HepG2 (cell line): Measurements from ENCODE around the gene TCTA. TPM values are rescaled to one million over a fixed set of nuclear protein-coding genes. Genes with fewer than 3 reads are reported as not detected.

Experiments used
- DNMT1 ChIP-seq: sonication (generic); formaldehyde crosslinking; IDR thresholded peaks from 2 replicates; pipeline ENCODE4 v1.5.1; 2020; ENCODE audit warnings: mild to moderate bottlenecking, missing genetic modification reagents
- FOXM1 ChIP-seq: sonication (generic); formaldehyde crosslinking; IDR thresholded peaks from 2 replicates; pipeline ENCODE4 v1.5.0; 2020; ENCODE audit warnings: missing genetic modification reagents
- GATAD1 ChIP-seq: IDR thresholded peaks from 2 replicates; pipeline ENCODE4 v1.6.1; 2016; ENCODE audit warnings: missing genetic modification reagents, missing compliant biosample characterization
- GZF1 ChIP-seq: sonication (generic); formaldehyde crosslinking; IDR thresholded peaks from 2 replicates; pipeline ENCODE4 v1.5.1; 2020; ENCODE audit warnings: mild to moderate bottlenecking, missing genetic modification reagents
- HNF4G ChIP-seq, 2 experiments: sonication (generic) in 1 of 2; formaldehyde crosslinking in 1 of 2; IDR thresholded peaks; 2 replicates each; pipeline versions ENCODE4 v1.4.0 to v1.6.1; 2011 to 2020; ENCODE audit warnings: borderline replicate concordance in 2 of 2, low read depth in 2 of 2, mild to moderate bottlenecking in 2 of 2, low read length in 1 of 2, missing genetic modification reagents in 1 of 2, moderate library complexity in 1 of 2
- HOXA9 ChIP-seq: sonication (generic); formaldehyde crosslinking; IDR thresholded peaks from 2 replicates; pipeline ENCODE4 v1.8.1; 2022; ENCODE audit warnings: missing genetic modification reagents, mild to moderate bottlenecking, moderate library complexity, borderline replicate concordance
- IKZF4 ChIP-seq: sonication (generic); formaldehyde crosslinking; IDR thresholded peaks from 2 replicates; pipeline ENCODE4 v1.5.1; 2020; ENCODE audit warnings: borderline replicate concordance, mild to moderate bottlenecking, low read depth, missing genetic modification reagents; ENCODE audit errors: not compliant biosample characterization
- JARID2 ChIP-seq: sonication (generic); formaldehyde crosslinking; IDR thresholded peaks from 2 replicates; pipeline ENCODE4 v1.8.1; 2023; ENCODE audit warnings: missing genetic modification reagents, inconsistent platforms; ENCODE audit not compliant: insufficient replicate concordance
- MYNN ChIP-seq: sonication (generic); formaldehyde crosslinking; IDR thresholded peaks from 2 replicates; pipeline ENCODE4 v1.4.0; 2020; ENCODE audit warnings: mild to moderate bottlenecking, low read depth, missing genetic modification reagents
- NFYB ChIP-seq: sonication (generic); formaldehyde crosslinking; IDR thresholded peaks from 2 replicates; pipeline ENCODE4 v1.4.0; 2020; ENCODE audit warnings: missing genetic modification reagents
- NPAS2 ChIP-seq: sonication (generic); formaldehyde crosslinking; IDR thresholded peaks from 2 replicates; pipeline ENCODE4 v1.8.0; 2022; ENCODE audit warnings: mild to moderate bottlenecking, missing genetic modification reagents, borderline replicate concordance
- RFXANK ChIP-seq: IDR thresholded peaks from 2 replicates; pipeline ENCODE4 v1.6.1; 2016
- SMYD3 ChIP-seq: sonication (generic); formaldehyde crosslinking; IDR thresholded peaks from 2 replicates; pipeline ENCODE4 v1.8.1; 2023; ENCODE audit warnings: mild to moderate bottlenecking, missing genetic modification reagents
- TAF15 ChIP-seq: fragments of 200-400 bp; formaldehyde crosslinking; IDR thresholded peaks from one replicate; pipeline ENCODE4 v1.6.1; 2018; ENCODE audit warnings: mild to moderate bottlenecking, low read depth, low read length; ENCODE audit not compliant: poor library complexity, severe bottlenecking
- ZBTB33 ChIP-seq: sonication (generic); formaldehyde crosslinking; IDR thresholded peaks from 2 replicates; pipeline ENCODE4 v1.4.0; 2020; ENCODE audit warnings: missing genetic modification reagents
- ZBTB7B ChIP-seq: sonication (generic); formaldehyde crosslinking; IDR thresholded peaks from 2 replicates; pipeline ENCODE4 v1.4.0; 2020; ENCODE audit warnings: missing genetic modification reagents
- ZNF329 ChIP-seq: sonication (generic); formaldehyde crosslinking; IDR thresholded peaks from 2 replicates; pipeline ENCODE4 v1.9.0; 2021; ENCODE audit warnings: low read depth, mild to moderate bottlenecking, missing genetic modification reagents
- ZNF503 ChIP-seq: sonication (generic); formaldehyde crosslinking; IDR thresholded peaks from 2 replicates; pipeline ENCODE4 v1.4.0; 2020; ENCODE audit warnings: missing genetic modification reagents
- ZNF552 ChIP-seq: sonication (generic); formaldehyde crosslinking; IDR thresholded peaks from 2 replicates; pipeline ENCODE4 v1.9.0; 2022; ENCODE audit warnings: missing genetic modification reagents, mild to moderate bottlenecking, borderline replicate concordance
- ZSCAN5A ChIP-seq: sonication (generic); formaldehyde crosslinking; IDR thresholded peaks from 2 replicates; pipeline ENCODE4 v1.8.0; 2022; ENCODE audit warnings: mild to moderate bottlenecking, missing genetic modification reagents, borderline replicate concordance
- polyA plus RNA-seq, 8 experiments: library from polyadenylated mRNA; depleted of rRNA in 3 of 8; stranded (reverse) in 7 of 8; unstranded in 1 of 8; fragments of >200 nt; fragmentation: Illumina TruSeq in 4 of 8; extraction: Trizol in 4 of 8; gene quantifications; 2 replicates each; pipeline versions ENCODE4 v1.2.1 to v1.2.3, GENCODE V29; 2011 to 2016; ENCODE audit warnings: low read depth in 4 of 8, missing spikeins in 1 of 8, mixed read lengths in 1 of 8; ENCODE audit not compliant: insufficient read depth in 1 of 8
- total RNA-seq, 5 experiments: library from RNA; depleted of rRNA; stranded (reverse); fragments of >200 nt; fragmentation: Illumina TruSeq; extraction: Trizol; gene quantifications; 2 replicates each; pipeline ENCODE4 v1.2.3, GENCODE V29; 2016; ENCODE audit warnings: low read depth in 1 of 5
- TF ChIP-seq, protein P1 (sequence below): sonication (generic); formaldehyde crosslinking; IDR thresholded peaks from 2 replicates; pipeline ENCODE4 v1.4.0; 2020; ENCODE audit warnings: missing genetic modification reagents

TCTA gene
- total and polyA plus RNA-seq, 2 of the 13 experiments (the other 11 are each of a cell fraction or from before 2014, with no cell fraction given), result 8.3 to 13.2 TPM

GRCh38 chr3:49411968-49412631 is at the start of gene TCTA, which contains the start of gene RHOA (continued):
- no peak for TF ChIP-seq DNMT1 (CRISPR knock-in tag)
- TF ChIP-seq SMYD3, result peak; percentile 90
- TF ChIP-seq MYNN (CRISPR knock-in tag), result 0 out of 2 replicates have a peak, but pooled peaks have one; percentile 90
- peak; percentile 82 for TF ChIP-seq NFYB (CRISPR knock-in tag)
- TF ChIP-seq ZBTB7B, result peak; percentile 51; the same call in 1 of the 2 replicates
- TF ChIP-seq GATAD1 (CRISPR knock-in tag), result peak; percentile 76
- TF ChIP-seq ZNF552 (CRISPR knock-in tag), result peak; percentile 65; the same call in 1 of the 2 replicates
- TF ChIP-seq, protein P1, sequence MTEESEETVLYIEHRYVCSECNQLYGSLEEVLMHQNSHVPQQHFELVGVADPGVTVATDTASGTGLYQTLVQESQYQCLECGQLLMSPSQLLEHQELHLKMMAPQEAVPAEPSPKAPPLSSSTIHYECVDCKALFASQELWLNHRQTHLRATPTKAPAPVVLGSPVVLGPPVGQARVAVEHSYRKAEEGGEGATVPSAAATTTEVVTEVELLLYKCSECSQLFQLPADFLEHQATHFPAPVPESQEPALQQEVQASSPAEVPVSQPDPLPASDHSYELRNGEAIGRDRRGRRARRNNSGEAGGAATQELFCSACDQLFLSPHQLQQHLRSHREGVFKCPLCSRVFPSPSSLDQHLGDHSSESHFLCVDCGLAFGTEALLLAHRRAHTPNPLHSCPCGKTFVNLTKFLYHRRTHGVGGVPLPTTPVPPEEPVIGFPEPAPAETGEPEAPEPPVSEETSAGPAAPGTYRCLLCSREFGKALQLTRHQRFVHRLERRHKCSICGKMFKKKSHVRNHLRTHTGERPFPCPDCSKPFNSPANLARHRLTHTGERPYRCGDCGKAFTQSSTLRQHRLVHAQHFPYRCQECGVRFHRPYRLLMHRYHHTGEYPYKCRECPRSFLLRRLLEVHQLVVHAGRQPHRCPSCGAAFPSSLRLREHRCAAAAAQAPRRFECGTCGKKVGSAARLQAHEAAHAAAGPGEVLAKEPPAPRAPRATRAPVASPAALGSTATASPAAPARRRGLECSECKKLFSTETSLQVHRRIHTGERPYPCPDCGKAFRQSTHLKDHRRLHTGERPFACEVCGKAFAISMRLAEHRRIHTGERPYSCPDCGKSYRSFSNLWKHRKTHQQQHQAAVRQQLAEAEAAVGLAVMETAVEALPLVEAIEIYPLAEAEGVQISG (CRISPR knock-in tag), result peak; percentile 65
- no peak for TF ChIP-seq HNF4G (IDR thresholded peaks at IDR 0.05; ENCODE audit: borderline replicate concordance, low read depth, low read length)
- no peak for TF ChIP-seq HNF4G (CRISPR knock-in tag; IDR thresholded peaks at IDR 0.05; ENCODE audit: borderline replicate concordance, low read depth)
- TF ChIP-seq ZSCAN5A (CRISPR knock-in tag), result 0 out of 2 replicates have a peak, but pooled peaks have one; percentile 63
- TF ChIP-seq ZBTB33 (CRISPR knock-in tag), result peak; percentile 31; the same call in 1 of the 2 replicates
- TF ChIP-seq HOXA9, result peak; percentile 22; the same call in 1 of the 2 replicates
- TF ChIP-seq FOXM1 (CRISPR knock-in tag), result no peak
- no peak for TF ChIP-seq TAF15
- 0 out of 2 replicates have a peak, but pooled peaks have one; percentile 47 for TF ChIP-seq RFXANK (CRISPR knock-in tag)
- no peak for TF ChIP-seq ZNF329 (CRISPR knock-in tag)
- TF ChIP-seq NPAS2 (CRISPR knock-in tag), result no peak
- peak; percentile 59 for TF ChIP-seq JARID2 (CRISPR knock-in tag)
- TF ChIP-seq GZF1 (CRISPR knock-in tag), result peak; percentile 73; the same call in 1 of the 2 replicates
- no peak; the same call in 1 of the 2 replicates for TF ChIP-seq ZNF503 (CRISPR knock-in tag)
- TF ChIP-seq IKZF4 (CRISPR knock-in tag), result no peak
